CD4-positive, alpha-beta T cell treated with Interferon gamma for 1 hour (primary cell): ENCODE results near the gene AREG.

Experiments
- DNase-seq: peaks from one replicate; pipeline ENCODE4 v3.0.0-alpha.2; 2020

Gene AREG

DNA sequence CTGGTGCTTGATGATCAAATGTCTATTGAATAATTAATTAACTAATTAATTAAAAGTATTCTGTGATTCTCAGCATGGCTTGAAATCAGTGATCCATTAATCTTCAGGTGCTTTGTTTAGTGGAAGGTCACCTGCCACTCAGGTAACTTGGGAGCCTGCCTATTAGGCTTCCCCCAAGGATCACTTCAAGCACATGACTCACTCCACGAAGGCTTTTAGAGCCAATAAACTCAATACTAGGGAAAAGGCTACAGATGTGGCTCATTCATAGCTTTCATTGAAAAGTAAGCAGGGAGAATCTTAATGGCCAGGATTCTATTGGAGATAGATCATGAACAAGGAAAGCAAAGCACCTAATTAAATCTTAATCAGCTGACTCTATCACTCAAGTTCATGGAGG is 21.3 kb downstream of the AREG start:
- DNase-seq = no peak

DNA sequence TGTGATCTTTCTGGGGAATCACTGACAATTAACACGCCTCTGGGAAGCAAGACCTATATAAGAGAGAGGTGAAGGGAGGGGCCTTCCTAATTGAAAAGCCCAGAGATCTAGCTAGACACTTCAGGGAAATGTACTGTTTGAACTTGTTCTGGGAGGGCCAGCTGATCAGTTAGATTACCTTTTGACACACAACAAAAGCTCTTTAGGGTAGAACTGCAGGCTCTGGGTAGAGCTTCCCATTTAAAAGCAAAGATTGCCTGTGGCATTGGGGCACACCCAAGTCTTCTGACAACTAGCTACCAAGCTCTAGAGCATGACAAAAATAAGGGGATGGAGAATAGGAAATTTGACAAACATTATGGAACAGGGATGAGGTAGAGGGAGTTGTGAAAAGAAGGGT is 26.3 kb downstream of the AREG start:
- no peak for DNase-seq

DNA sequence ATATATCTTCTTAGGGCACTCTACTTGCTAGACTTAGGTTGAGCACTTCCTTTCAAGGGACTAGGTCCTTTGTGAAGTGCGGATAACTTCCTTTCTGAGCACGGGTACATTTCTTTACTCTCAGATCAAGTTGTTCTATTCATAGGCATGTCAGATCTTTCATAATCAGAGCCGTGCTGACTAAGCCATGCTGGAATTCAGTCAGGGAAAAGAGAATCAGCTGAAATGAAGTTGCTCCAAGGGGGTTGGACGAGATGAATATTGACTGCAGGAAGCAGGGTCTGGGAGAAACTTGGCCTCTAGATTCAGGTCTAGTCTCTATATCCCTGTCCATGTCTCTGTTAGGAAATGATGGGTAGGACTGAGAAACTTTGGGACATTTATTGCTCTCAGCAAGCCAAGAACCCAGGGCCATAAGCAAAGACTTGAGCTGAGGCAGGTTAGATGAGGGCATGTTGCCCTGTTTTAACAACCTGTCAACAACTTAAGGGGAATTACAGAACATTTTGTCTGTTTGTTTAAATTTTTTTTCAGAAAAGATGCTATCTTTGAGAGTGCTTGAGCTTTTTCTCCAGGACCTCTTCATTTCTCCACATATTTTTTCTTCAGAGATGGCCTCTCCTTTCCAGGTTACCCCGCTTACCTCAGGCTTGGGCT is 28.3 kb downstream of the AREG start:
- no peak for DNase-seq

DNA sequence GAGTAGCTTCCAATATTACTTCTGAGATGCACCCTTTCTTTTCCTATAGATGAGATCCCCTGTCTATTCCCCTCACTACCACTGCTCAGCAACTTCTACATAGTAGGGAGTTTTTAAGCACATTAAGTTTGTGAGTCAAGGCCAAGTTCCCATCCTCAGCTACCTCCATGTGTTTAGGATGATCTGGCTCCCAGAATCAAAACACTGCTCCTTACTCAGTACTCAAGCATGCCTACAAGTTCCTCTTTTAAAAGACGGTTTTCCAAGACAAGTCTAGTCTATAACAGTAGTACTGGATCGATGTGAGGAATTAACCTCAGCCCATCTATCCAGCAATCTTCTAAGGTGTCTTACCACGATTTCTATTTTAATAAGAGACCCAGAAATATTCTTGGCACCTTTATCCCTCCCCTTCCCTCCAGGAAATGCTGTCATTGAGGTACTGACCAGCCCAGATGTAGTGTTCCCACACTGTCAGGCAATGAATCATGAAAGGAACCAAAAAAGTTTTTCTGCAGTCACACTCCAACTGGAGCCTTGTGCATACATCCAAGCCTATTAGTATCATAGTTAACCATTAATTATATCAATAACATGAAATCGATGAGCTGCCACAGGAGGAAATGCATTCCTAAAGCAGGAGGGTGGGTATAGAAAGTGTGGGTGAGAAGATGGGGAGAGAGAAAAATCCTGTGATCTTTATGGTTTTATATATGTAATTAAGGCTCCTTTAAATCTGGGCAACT is 29.6 kb downstream of the AREG start:
- DNase-seq = no peak

DNA sequence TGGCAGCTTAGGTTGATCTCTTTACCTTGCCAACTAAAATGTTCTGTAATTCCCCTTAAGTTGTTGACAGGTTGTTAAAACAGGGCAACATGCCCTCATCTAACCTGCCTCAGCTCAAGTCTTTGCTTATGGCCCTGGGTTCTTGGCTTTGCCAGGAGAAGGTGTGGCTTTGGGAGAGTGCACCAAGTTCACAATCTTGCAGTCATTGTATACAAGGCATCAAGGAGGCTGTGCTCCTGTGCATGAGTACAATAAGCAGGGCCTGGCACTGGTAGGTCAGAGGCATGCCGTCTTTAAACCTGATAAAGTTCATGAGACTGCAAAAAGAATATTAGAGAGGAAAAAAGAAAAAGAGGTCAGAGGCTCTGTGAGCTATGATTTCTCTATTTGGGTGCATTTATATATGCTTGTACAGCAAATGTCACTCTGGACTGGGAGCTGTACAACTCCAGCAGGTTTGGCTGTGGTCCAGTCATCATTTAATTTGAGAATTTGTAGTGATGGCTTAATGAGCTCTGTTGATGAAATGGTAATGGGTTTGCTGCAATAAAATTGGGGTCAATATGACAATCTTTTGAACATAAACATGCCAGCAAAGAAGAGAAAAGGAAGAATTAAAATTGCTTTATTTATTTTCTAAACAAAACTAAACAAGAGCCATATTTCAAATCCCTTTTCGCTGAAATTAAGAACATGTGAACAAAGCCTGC is 30.3 kb downstream of the AREG start:
- no peak for DNase-seq

DNA sequence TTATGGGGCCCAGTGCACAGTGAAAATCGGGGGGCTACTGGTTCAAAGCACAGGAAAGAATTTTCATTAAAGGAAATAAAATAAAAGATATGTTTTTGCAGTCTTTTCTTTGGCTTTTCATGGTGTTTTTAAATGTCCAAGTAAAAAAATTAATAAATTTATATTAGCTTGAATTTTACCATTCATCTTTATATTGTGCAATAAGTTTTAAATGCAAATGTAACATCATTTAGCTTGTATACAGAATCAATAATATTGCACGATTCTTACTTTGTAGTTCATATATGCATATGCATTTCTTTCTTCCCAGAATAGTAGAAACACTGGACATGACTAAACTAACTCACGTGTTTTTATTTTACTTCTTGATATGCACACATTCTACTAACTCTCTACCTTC is 31.0 kb downstream of the AREG start:
- no peak for DNase-seq

DNA sequence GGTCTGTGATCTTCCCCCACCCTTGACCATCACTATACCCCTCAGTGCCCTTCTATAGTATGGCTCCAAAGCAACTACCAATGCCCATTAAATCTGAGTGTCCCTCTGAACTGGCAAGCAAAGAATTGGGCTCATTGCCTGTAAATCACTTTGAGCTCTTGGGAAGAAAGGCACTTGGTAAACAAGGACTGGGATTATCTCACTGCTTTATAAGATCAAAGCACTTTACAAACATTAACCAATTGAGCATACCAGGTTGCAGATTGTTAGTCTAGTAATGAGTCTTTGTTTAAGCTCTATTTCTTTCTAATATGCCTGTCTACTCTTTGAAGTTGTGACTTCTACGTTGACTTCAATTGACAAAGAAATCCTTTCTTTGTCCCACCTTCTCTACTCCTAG is 34.1 kb downstream of the AREG start:
- DNase-seq = no peak

DNA sequence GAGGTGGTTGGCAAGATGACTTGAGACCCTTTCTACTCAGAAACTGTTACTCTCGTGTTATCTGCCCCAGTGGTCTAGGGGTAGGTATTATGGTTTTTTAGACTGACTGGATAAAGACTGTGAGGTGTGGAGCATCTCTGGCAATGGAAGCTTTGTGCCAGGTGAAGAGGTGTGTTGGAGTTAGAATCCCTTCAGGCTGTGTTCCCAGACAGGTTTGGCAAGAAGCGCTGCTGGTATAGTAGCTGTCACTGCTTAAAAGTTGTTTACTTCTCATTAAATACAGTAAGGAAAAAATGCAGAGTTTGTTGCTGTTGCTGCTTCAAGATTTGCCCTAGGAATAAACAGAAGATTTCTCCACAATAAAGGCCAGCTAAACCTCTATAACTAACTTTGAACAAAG is 35.3 kb downstream of the AREG start:
- no peak for DNase-seq

DNA sequence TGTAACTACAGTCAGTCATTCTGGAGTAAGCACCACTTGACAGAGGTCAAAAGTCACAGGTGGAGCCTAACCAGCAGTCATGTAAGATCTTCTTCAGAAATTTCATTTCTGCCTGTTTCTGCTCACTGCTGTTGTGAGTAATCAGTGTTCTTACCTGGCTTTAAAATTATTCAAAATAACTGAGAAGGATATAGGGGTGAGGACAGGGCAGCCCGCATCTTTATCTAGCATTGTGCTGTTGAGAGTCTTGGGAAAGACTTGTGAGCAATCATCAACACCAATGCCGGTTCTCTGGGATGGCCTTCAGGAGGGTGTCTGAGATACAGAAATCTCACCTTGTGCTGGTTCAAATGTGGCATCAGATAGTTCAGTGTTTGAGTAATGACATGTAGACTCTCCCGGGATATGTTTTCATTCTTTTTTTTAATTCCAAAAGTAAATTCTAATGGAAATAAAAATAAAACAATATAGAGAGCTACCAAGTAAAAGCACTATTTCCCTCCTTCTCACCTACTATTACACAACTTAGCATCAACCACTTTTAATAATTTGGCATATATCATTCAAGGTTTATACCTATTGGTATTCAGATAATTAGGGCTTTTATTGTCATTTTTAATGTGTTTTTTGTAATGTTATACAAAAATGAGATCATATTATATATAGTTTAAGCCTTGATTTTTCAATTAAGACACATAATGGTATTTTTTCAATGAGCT is 37.1 kb downstream of the AREG start:
- no peak for DNase-seq

DNA sequence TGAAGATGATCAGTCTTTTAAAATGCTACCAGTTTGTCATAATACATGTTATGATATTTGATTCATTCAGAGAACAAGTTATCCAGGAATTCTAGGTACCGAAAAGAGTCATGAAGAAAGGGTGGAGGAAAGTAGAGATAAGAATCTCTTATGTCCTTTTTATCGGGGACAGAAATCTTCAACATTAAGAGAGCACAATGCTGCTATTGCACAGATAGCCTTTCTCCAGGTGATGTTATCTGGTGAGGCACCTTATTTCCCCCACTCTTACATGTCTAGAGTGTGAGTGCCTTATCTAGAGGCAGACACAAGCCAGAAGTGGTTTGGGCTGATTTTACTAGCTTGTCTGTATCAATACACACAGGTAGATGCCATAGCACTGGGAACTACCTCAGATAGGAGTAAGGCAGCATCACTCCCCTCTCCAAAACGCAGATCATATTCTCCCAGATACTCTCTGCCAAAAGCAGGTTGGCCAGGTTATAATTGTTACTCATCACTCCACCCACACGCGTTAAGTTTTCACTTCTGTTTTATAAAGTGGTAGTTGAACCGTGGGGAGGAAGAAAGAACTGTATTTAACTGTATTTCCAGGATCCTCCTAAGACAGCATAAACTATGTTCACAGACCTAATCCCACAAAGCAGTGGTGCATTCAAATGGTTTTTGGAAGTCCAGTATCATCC is 38.4 kb downstream of the AREG start:
- DNase-seq = no peak

DNA sequence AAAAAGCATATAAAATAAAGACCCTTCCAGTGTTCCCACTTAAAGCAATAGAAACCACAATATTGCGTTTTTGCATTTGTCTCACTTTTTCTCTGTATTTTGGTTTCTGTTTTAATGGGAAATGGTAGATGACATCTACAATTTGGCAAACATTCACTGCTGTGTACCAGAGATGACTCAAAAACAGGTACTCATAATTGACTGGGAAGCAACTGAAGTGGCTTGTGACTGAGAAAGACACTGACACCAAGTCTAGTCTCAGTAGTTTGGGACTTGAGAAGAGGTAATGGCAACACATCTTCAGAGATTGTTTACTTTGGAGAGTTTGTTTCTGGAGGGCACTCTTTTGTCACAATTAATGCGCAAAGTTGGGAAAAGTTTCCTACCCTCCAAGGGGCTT is 42.0 kb downstream of the AREG start:
- DNase-seq = no peak

DNA sequence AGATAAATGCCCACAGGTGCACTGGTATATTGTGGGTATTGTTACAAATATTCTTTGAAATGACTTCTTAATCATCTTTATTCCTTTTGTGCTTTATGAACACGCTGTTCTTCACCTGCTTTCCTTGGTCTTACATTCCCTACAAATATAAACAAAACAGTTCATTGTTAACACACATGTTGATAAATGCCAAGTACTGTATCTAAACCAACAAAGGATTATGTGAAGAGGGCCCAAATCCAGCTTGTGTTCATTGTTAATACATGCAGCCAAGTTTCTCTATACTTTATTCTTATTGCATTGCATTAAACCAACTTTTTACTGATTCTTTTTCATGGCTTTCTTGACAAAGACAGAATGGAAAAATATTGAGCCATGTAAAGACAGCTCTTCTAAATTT is 42.8 kb downstream of the AREG start:
- DNase-seq = no peak

DNA sequence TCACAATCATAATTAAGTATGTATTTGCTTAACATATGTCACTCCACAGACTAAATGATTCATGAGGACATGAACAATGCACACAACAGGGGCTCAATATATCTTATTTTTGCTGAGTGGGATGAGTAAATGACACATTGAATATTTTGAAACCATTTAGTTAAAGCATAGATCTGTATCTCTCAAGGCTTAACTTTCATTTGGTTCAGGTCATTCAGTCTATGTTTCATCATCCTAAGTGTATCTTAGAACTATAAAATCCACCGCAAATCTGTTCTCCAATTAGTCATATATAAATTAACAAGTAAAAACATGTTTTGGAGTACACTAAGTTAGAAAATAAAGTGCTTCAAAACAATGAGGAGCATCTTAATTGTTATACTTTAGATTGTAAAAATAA is 45.8 kb downstream of the AREG start:
- no peak for DNase-seq

DNA sequence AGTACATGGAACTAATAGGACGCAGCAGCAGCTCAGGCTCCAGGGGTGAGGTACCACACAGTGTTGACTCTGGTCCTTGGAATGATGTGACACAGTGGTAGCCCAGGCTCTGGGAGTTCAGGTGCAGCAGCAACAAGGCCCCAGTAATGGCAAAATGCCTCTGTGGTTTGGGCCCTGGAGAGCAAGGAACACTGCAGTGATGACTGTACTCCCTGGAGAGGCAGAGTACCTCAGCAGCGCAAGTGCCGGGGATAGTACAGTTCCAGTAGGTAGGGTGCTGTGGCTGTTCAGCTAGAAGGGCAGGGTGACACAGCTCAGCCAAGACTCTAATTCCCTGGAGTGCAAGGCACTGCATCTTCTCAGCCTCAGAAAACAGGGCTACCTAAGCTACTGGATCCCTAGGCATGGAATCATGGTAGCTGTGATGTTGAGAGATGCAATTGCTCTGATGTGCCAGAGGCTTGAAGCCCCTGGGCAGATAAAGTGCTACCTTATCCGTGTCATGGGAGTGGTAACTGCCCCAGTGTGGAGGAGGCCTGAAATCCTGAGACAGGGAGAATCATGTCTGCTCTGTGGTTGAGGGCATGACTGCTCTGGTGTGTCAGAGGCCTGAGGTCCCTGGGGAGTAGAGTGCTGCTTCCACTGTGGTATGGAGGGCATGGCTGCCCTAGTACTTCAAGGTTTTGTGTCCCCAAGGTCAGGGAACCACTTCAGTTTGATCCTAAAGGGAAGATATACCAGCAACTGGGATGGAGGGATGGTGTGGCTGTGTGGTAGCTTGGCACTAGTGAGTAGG is 55.2 kb downstream of the AREG start:
- DNase-seq = no peak

DNA sequence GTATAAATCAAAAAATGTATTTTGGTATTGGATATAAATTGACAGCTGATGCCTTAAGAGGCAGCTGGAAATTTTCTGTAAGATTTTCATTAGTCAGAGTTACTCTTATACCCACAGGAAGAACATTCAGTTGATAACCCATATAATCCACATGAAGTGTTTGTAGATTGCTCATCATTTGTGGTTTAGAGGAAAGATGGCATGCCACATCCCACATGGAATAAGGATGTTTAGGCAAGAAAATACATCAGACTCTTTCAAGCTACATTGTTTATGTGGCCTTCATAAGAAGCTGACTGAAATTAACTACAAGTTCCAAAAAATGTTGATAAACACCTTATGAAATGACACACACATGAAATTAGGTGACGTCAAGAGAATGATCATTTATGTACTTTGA is 56.6 kb downstream of the AREG start:
- no peak for DNase-seq

DNA sequence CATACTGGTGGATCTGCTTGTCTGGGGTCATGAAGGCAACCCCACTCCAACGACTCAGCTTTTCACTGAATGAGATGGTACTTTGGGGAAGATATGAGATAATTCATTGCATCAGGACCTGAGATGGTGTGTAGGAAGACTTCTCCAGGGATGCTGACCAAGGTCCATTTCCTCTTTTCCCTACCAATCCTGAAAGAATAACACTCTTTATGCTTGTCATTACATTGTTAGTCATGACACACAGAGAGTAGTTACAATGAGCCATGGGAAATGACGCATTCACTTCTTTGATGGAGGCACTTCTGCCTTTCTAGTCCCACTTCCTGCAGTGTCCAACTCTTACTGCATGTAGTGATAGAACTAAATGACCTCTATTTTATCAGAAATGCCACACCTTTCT is 58.6 kb downstream of the AREG start:
- no peak for DNase-seq

DNA sequence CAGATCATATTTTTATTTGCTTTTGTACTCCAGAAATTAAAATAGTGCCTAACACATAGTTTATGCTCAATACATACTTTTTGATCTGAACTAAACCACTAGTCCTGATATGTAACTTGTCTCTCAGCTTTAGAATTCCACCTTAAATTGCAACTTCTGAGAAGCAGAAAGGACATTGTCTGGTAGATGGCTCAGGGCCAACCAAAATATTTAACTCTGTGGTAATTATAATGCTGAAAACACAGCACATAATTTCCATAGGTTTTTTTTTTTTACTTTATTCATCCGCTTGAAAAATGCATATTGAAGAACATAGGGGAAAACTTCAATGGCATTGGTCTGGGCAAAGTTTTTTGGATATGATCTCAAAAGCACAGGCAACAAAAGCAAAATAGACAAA is 59.3 kb downstream of the AREG start:
- DNase-seq = no peak
